CD4-positive, alpha-beta T cell treated with Interleukin-17A for 1 hour (primary cell): ENCODE measurements around the gene LMTK3.
"Not testable (repeated sequence)": the region's sequence is repeated elsewhere in the genome, so short reads cannot be mapped to it uniquely, and the experiment has no call there.

ENCODE experiments used
- DNase-seq: peaks from one replicate; pipeline ENCODE4 v3.0.0-alpha.2; 2020

The LMTK3 gene

GRCh38 chr19:48507911-48508439, 3.7 kb downstream of the LMTK3 start:
- DNase-seq = no peak

GRCh38 chr19:48506138-48506733, 5.4 kb downstream of the LMTK3 start:
- DNase-seq = peak; percentile 76

- no peak for DNase-seq
These were observed 9.2 kb downstream of the LMTK3 start for GRCh38 chr19:48502350-48503018.

GRCh38 chr19:48501494-48502349, 9.9 kb downstream of the LMTK3 start:
- peak; percentile 84 for DNase-seq

- no peak for DNase-seq
These were observed 10.7 kb downstream of the LMTK3 start for GRCh38 chr19:48500830-48501493.

- DNase-seq = no peak
These were observed 12.1 kb downstream of the LMTK3 start for GRCh38 chr19:48499316-48500090.

GRCh38 chr19:48498595-48499311, 12.9 kb downstream of the LMTK3 start:
- no peak for DNase-seq

- DNase-seq = no peak
These were observed 13.7 kb downstream of the LMTK3 start for GRCh38 chr19:48497728-48498594.

- no peak for DNase-seq
These were observed 14.5 kb downstream of the LMTK3 start for GRCh38 chr19:48496959-48497727.

- no peak for DNase-seq
These were observed 16.2 kb downstream of the LMTK3 start for GRCh38 chr19:48495396-48495795.

GRCh38 chr19:48493718-48494401, 17.8 kb downstream of the LMTK3 start:
- no peak for DNase-seq

- peak; percentile 88 for DNase-seq
These were observed 18.5 kb downstream of the LMTK3 start for GRCh38 chr19:48492925-48493717.

- DNase-seq = no peak
These were observed 19.9 kb downstream of the LMTK3 start for GRCh38 chr19:48491793-48492123.

- peak; percentile 79 for DNase-seq
These were observed 20.4 kb downstream of the LMTK3 start for GRCh38 chr19:48490981-48491792.

- peak; percentile 83 for DNase-seq
These were observed 21.9 kb downstream of the LMTK3 start for GRCh38 chr19:48489608-48490216.

- DNase-seq = not testable (repeated sequence)
These were observed 23.2 kb downstream of the LMTK3 start for GRCh38 chr19:48488478-48488877.

GRCh38 chr19:48487948-48488347, 23.7 kb downstream of the LMTK3 start:
- DNase-seq = no peak
